Adrenal gland (tissue), 12 donors: ENCODE results near the gene SGTB. TPM values are rescaled to one million over a fixed set of nuclear protein-coding genes. Genes with fewer than 3 reads are reported as not detected.
A peak's percentile ranks its signal among the peaks of the same experiment; 100 is the strongest.
"Not testable (repeated sequence)": the region's sequence is repeated elsewhere in the genome, so short reads cannot be mapped to it uniquely, and the experiment has no call there.

Source experiments
- DNase-seq, 7 donors: peaks; one replicate each; pipeline ENCODE4 v3.0.0-alpha.2; 2019 to 2020
- H3K27ac ChIP-seq, 5 donors: fragments of 200-600 bp; sonication (generic) in 4 of 5; 1 replicate in 3 of 5; 2 replicates in 2 of 5; pipeline versions ENCODE4 v1.5.1 to v1.8.0; 2016 to 2020; ENCODE audit warnings: mild to moderate bottlenecking in 1 of 5
- H3K27me3 ChIP-seq: fragments of 200-600 bp; 2 replicates; pipeline ENCODE4 v1.8.0; 2021
- H3K36me3 ChIP-seq, 2 donors: fragments of 200-600 bp; replicated peaks in 1 of 2; 1 replicate in 1 of 2; 2 replicates in 1 of 2; pipeline versions ENCODE4 v1.5.1 to v1.8.0; 2018 to 2022
- H3K4me1 ChIP-seq, 2 donors: fragments of 200-600 bp; replicated peaks in 1 of 2; 1 replicate in 1 of 2; 2 replicates in 1 of 2; pipeline versions ENCODE4 v1.5.1 to v1.8.0; 2018 to 2021
- H3K4me3 ChIP-seq, 4 donors: fragments of 200-600 bp; sonication (generic) in 3 of 4; one replicate each; pipeline ENCODE4 v1.5.1; 2016 to 2018
- H3K9me3 ChIP-seq, 3 donors: fragments of 200-600 bp; sonication (generic) in 1 of 3; replicated peaks in 1 of 3; 1 replicate in 2 of 3; 2 replicates in 1 of 3; pipeline versions ENCODE4 v1.5.1 to v1.8.0; 2016 to 2021
- CTCF ChIP-seq, 6 experiments: fragments of 450-650 bp in 4 of 6; fragments of 200-600 bp in 2 of 6; sonication (generic) in 1 of 6; IDR thresholded peaks; 1 replicate in 5 of 6; 2 replicates in 1 of 6; pipeline versions ENCODE4 v1.5.1 to v1.8.0; 2016 to 2021; ENCODE audit warnings: antibody characterized with exemption in 6 of 6, mild to moderate bottlenecking in 2 of 6, moderate library complexity in 1 of 6
- POLR2A ChIP-seq, 2 donors: fragments of 450-650 bp; IDR thresholded peaks; one replicate each; pipeline ENCODE4 v1.6.1; 2017; ENCODE audit warnings: antibody characterized with exemption in 2 of 2, mild to moderate bottlenecking in 2 of 2, moderate library complexity in 1 of 2
- WGBS, 4 donors: extraction: QIAGEN DNeasy Blood & Tissue Kit in 2 of 4; methylation state at CpG; one replicate each; pipeline versions ENCODE4 v1.1.5 to v1.1.7; 2013 to 2017; 5-methylcytosine and 5-hydroxymethylcytosine counted together
- intact Hi-C, 2 donors: fragments of 100-400 bp; cut with DNase I; formaldehyde crosslinking; loops; one replicate each; pipeline versions ENCODE4 v1.14.1 to v1.15.0; 2022 to 2023
- polyA plus RNA-seq, 3 donors: library from polyadenylated mRNA; stranded (reverse); fragments of 200-250 nt in 2 of 3; fragments of 350-450 nt in 1 of 3; fragmentation: Illumina TruSeq in 1 of 3; extraction: RNeasy Lipid Tissue Mini Kit (QIAGEN cat#74804) in 1 of 3; gene quantifications; one replicate each; pipeline ENCODE4 v1.2.3, GENCODE V29; 2013 to 2014
- total RNA-seq, 9 donors: library from RNA; depleted of rRNA in 4 of 9; stranded (reverse); fragments of >200 nt in 4 of 9; fragments of 120-200 nt in 1 of 9; fragmentation: NEBNext Ultra II Directional in 1 of 9; extraction: Animal tissue kit (Norgen Biotek cat#: 25700) in 1 of 9; gene quantifications; one replicate each; pipeline versions ENCODE4 v1.1.0 to v1.2.4, GENCODE V29; 2013 to 2023
- donor health status: healthy with polysubstance abuse.
- donor health status: Bipolar disorder and iron deficiency.
- donor health status: DM: yes; HTN: yes; CAD: no.
- donor health status: DM: no; HTN: no; CAD: no.
- donor health status: DM: no; HTN: no; CAD: no.
- donor health status: DM: yes; HTN: yes; CAD: no.

Gene SGTB
- total and polyA plus RNA-seq, 12 donors, result 1.0 to 7.1 (median 4.1) TPM

GRCh38 chr5:65739162-65739561 lies 17.3 kb upstream of the SGTB start:
- H3K27ac ChIP-seq, result no peak overlapping the region
- H3K27me3 ChIP-seq, result no peaks in the 10 kb centered on the region
- H3K36me3 ChIP-seq, result no peaks in the 10 kb centered on the region
- no peak overlapping the region for H3K4me3 ChIP-seq
- H3K4me1 ChIP-seq, result no peaks in the 10 kb centered on the region
- TF ChIP-seq CTCF (IDR thresholded peaks at IDR 0.05) (no peak), POLR2A (IDR thresholded peaks at IDR 0.05) (no peak)
- no peaks in the 10 kb centered on the region for H3K9me3 ChIP-seq
- intact Hi-C loops, result no loop called here
- no peak for DNase-seq

- no peak for DNase-seq
- Histone ChIP-seq H3K27ac (no peak overlapping the region), H3K4me1 (no peaks in the 10 kb centered on the region), H3K4me3 (no peak overlapping the region), H3K36me3 (no peaks in the 10 kb centered on the region), H3K9me3 (no peaks in the 10 kb centered on the region), H3K27me3 (no peaks in the 10 kb centered on the region)
- TF ChIP-seq CTCF (IDR thresholded peaks at IDR 0.05) (no peak), POLR2A (IDR thresholded peaks at IDR 0.05) (no peak)
- WGBS, 4 donors, result 73 to 89% (median 82%) methylated on average over 4 of the region's 4 CpGs
- intact Hi-C loops, result no loop called here
Observed at GRCh38 chr5:65738305-65738704, 16.4 kb upstream of the SGTB start.

GRCh38 chr5:65737842-65738241 lies 15.9 kb upstream of the SGTB start:
- no peak for DNase-seq
- intact Hi-C loops, result no loop called here
- Histone ChIP-seq H3K27ac (no peak overlapping the region), H3K36me3 (no peaks in the 10 kb centered on the region), H3K4me1 (no peaks in the 10 kb centered on the region), H3K4me3 (no peak overlapping the region), H3K27me3 (no peaks in the 10 kb centered on the region), H3K9me3 (no peaks in the 10 kb centered on the region)
- TF ChIP-seq CTCF (IDR thresholded peaks at IDR 0.05) (no peak), POLR2A (IDR thresholded peaks at IDR 0.05) (no peak)
- WGBS, 4 donors, result 85 to 90% (median 87%) methylated on average over 7 of the region's 7 CpGs

GRCh38 chr5:65736011-65736410 lies 14.1 kb upstream of the SGTB start:
- Histone ChIP-seq H3K4me1 (no peaks in the 10 kb centered on the region), H3K27ac (no peak overlapping the region), H3K9me3 (no peaks in the 10 kb centered on the region), H3K27me3 (no peaks in the 10 kb centered on the region), H3K36me3 (no peaks in the 10 kb centered on the region), H3K4me3 (no peak overlapping the region)
- DNase-seq, result no peak
- TF ChIP-seq POLR2A (IDR thresholded peaks at IDR 0.05), result no peak
- intact Hi-C loops, result no loop called here
- WGBS, 4 donors, result 77 to 94% (median 85%) methylated on average over 1 of the region's 1 CpG

- Histone ChIP-seq H3K27ac (no peak overlapping the region), H3K4me3 (no peak overlapping the region), H3K4me1 (no peaks in the 10 kb centered on the region), H3K27me3 (no peaks in the 10 kb centered on the region), H3K9me3 (no peaks in the 10 kb centered on the region), H3K36me3 (no peaks in the 10 kb centered on the region)
- 65 to 81% (median 76%) methylated on average over 1 of the region's 1 CpG for WGBS, 4 donors
- TF ChIP-seq POLR2A (IDR thresholded peaks at IDR 0.05), result no peak
- TF ChIP-seq CTCF (IDR thresholded peaks at IDR 0.05), result no peak
- intact Hi-C loops, result no loop called here
- no peak for DNase-seq
Observed at GRCh38 chr5:65734921-65735320, 13.0 kb upstream of the SGTB start.

- DNase-seq, H3K4me1 ChIP-seq: not testable (repeated sequence)
- 64 to 72% (median 69%) methylated on average over 6 to 7 of the region's 7 CpGs for WGBS, 4 donors
Observed at GRCh38 chr5:65734196-65734775, 12.4 kb upstream of the SGTB start.

GRCh38 chr5:65732046-65732445 lies 10.1 kb upstream of the SGTB start:
- intact Hi-C loops, H3K4me3 ChIP-seq, H3K4me1 ChIP-seq, H3K9me3 ChIP-seq, H3K27me3 ChIP-seq, H3K27ac ChIP-seq, H3K36me3 ChIP-seq: not testable (repeated sequence)
- DNase-seq, result peak in 4 of 7 donors; percentile 11 to 50 (median 26)
- 79 to 90% (median 83%) methylated on average over 3 of the region's 3 CpGs for WGBS, 4 donors

More at GRCh38 chr5:65734196-65734775, 12.4 kb upstream of the SGTB start:
- intact Hi-C loops, H3K27me3 ChIP-seq, H3K36me3 ChIP-seq, H3K27ac ChIP-seq, H3K4me3 ChIP-seq, H3K9me3 ChIP-seq: not testable (repeated sequence)
